Tibial artery (tissue), 4 donors: ENCODE measurements around the gene PRUNE1.
A peak's percentile ranks its signal among the peaks of the same experiment; 100 is the strongest.

Source experiments
- DNase-seq, 2 donors: peaks; one replicate each; pipeline ENCODE4 v3.0.0-alpha.2; 2019
- H3K27ac ChIP-seq, 2 donors: fragments of 200-600 bp; sonication (generic) in 1 of 2; 1 replicate in 1 of 2; 2 replicates in 1 of 2; pipeline ENCODE4 v1.5.1; 2018 to 2019; ENCODE audit warnings: mild to moderate bottlenecking in 1 of 2
- H3K27me3 ChIP-seq, 2 donors: fragments of 200-600 bp; sonication (generic) in 1 of 2; one replicate each; pipeline versions ENCODE4 v1.5.1 to v1.6.0; 2016 to 2019
- H3K36me3 ChIP-seq, 3 donors: fragments of 200-600 bp; sonication (generic) in 2 of 3; one replicate each; pipeline ENCODE4 v1.5.1; 2016 to 2019; ENCODE audit warnings: mild to moderate bottlenecking in 2 of 3
- H3K4me1 ChIP-seq, 4 donors: fragments of 200-600 bp; sonication (generic) in 2 of 4; 1 replicate in 3 of 4; 2 replicates in 1 of 4; pipeline ENCODE4 v1.5.1; 2016 to 2019
- H3K4me3 ChIP-seq, 2 donors: fragments of 200-600 bp; sonication (generic) in 1 of 2; 1 replicate in 1 of 2; 2 replicates in 1 of 2; pipeline ENCODE4 v1.5.1; 2018 to 2019; ENCODE audit warnings: mild to moderate bottlenecking in 2 of 2
- H3K9me3 ChIP-seq, 3 donors: fragments of 200-600 bp; sonication (generic) in 1 of 3; one replicate each; pipeline ENCODE4 v1.5.1; 2016 to 2019
- intact Hi-C: fragments of 100-400 bp; cut with DNase I; formaldehyde crosslinking; loops from one replicate; pipeline ENCODE4 v1.15.0; 2023; ENCODE audit warnings: low total_unique reads
- TF ChIP-seq, protein P1 (sequence below), 2 experiments: fragments of 200-600 bp in 1 of 2; fragments of 450-650 bp in 1 of 2; IDR thresholded peaks; one replicate each; pipeline ENCODE4 v1.5.1; 2017 to 2019; ENCODE audit warnings: antibody characterized with exemption in 2 of 2, mild to moderate bottlenecking in 1 of 2, moderate library complexity in 1 of 2

The PRUNE1 gene

DNA sequence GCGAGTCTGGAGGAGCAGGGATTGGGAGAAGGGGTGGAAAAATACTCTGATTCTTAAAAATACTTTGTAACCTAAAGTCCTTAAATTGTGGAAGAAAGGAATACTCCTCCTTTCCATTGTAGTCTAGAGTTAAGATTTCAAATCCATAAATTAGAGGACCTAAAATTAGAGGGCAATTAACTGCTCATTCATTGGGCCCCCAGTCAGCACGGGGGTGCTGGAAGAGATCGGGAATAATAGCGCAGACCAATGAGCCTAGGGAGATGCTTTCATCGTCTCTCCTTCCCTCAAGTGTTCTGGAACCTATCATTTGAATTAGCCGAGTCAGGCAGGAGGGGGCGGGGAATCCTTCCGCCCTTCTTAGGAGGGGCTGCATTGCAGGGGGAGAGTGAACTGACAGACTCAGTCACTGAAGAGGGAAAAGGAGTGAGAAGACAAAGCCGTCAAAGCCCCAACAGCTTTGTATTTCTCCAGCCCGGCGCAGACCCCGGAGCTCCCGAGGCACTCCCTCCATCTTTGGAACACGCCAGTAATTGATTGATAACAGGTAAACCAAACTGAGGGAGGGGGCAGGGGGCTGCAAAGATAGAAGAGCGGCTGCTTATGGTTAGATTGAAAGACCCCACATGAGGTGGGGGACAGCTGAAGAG is 51.9 kb downstream of the PRUNE1 start, which contains the start of gene MLLT11:
Gene MLLT11 (plus strand): TSS at position 391 of the 650 bp plus-strand sequence. CDS start 6,828 bp downstream, outside the sequence.
- H3K36me3 ChIP-seq: peaks cover 10 to 17% (median 11%) of the 10 kb centered on the region in 3 donors
- intact Hi-C loops: no loop called here
- TF ChIP-seq, protein P1, sequence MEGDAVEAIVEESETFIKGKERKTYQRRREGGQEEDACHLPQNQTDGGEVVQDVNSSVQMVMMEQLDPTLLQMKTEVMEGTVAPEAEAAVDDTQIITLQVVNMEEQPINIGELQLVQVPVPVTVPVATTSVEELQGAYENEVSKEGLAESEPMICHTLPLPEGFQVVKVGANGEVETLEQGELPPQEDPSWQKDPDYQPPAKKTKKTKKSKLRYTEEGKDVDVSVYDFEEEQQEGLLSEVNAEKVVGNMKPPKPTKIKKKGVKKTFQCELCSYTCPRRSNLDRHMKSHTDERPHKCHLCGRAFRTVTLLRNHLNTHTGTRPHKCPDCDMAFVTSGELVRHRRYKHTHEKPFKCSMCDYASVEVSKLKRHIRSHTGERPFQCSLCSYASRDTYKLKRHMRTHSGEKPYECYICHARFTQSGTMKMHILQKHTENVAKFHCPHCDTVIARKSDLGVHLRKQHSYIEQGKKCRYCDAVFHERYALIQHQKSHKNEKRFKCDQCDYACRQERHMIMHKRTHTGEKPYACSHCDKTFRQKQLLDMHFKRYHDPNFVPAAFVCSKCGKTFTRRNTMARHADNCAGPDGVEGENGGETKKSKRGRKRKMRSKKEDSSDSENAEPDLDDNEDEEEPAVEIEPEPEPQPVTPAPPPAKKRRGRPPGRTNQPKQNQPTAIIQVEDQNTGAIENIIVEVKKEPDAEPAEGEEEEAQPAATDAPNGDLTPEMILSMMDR (IDR thresholded peaks at IDR 0.05): no peak
- no peaks in the 10 kb centered on the region for H3K9me3 ChIP-seq
- peaks cover 0 to 43% (median 27%) of the 10 kb centered on the region in 4 donors for H3K4me1 ChIP-seq
- peak within 1 kb of the TSS; percentile 81 to 91 for H3K27ac ChIP-seq
- DNase-seq: peak in 1 of 2 donors; percentile 73
- no peaks in the 10 kb centered on the region for H3K27me3 ChIP-seq
- H3K4me3 ChIP-seq: peak within 1 kb of the TSS; percentile 75 to 91

- H3K36me3 ChIP-seq: peaks cover 3 to 10% (median 4%) of the 10 kb centered on the region in 3 donors
- H3K4me3 ChIP-seq: peak overlapping the region; percentile 75 to 91
- peak in 1 of 2 donors; percentile 31 for DNase-seq
- no peaks in the 10 kb centered on the region for H3K27me3 ChIP-seq
- no peaks in the 10 kb centered on the region for H3K9me3 ChIP-seq
- TF ChIP-seq, protein P1 (IDR thresholded peaks at IDR 0.05): no peak
- intact Hi-C loops: no loop called here
- H3K4me1 ChIP-seq: peaks cover 0 to 37% (median 25%) of the 10 kb centered on the region in 4 donors
- peak overlapping the region; percentile 81 to 91 for H3K27ac ChIP-seq
Measured at GRCh38 chr1:151060657-151061421, 52.6 kb downstream of the PRUNE1 start.

- Histone ChIP-seq H3K4me3 (no peak overlapping the region), H3K36me3 (peaks cover 0 to 3% (median 2%) of the 10 kb centered on the region in 3 donors), H3K27me3 (no peaks in the 10 kb centered on the region), H3K27ac (no peak overlapping the region), H3K9me3 (no peaks in the 10 kb centered on the region), H3K4me1 (peaks cover 0 to 28% (median 16%) of the 10 kb centered on the region in 4 donors)
- no peak for DNase-seq
- TF ChIP-seq, protein P1 (IDR thresholded peaks at IDR 0.05): no peak
- intact Hi-C loops: no loop called here
Measured at GRCh38 chr1:151061704-151062103, 53.5 kb downstream of the PRUNE1 start.

- intact Hi-C loops: no loop called here
- Histone ChIP-seq H3K27ac (no peak overlapping the region), H3K9me3 (no peaks in the 10 kb centered on the region), H3K4me1 (peaks cover 0 to 16% (median 5%) of the 10 kb centered on the region in 4 donors), H3K36me3 (no peaks in the 10 kb centered on the region), H3K27me3 (no peaks in the 10 kb centered on the region), H3K4me3 (no peak overlapping the region)
- DNase-seq: no peak
- TF ChIP-seq, protein P1 (IDR thresholded peaks at IDR 0.05): no peak
Measured at GRCh38 chr1:151062741-151063371, 54.6 kb downstream of the PRUNE1 start.

DNA sequence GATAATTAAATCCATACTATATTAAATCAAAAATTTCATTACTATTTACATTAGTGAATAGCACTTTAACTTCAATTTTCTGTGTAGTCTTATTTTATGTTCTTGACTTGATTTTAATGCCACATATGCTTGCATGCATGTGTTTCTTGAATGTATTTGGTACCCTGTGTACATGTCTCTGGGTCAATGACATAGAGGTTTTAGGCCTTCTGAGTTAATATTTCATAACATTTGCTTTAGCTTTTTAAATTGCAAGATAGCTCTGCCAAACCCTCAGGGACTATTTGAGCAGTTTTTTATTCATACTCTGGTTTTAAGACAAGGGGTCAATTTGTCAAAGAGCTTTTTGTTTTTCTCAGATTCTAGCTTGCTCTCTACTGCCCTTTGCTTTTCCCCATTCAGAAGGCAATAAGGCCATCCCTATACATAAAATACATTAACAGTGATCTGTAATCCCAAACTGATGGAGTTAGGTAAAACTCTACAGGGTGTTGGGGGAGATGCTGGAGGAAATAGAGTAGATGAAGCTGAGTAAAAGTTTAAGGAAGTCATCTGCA is 56.9 kb downstream of the PRUNE1 start:
- H3K4me1 ChIP-seq: peaks cover 0 to 15% (median 5%) of the 10 kb centered on the region in 4 donors
- intact Hi-C loops: no loop called here
- H3K9me3 ChIP-seq: no peaks in the 10 kb centered on the region
- no peak overlapping the region for H3K4me3 ChIP-seq
- H3K27me3 ChIP-seq: no peaks in the 10 kb centered on the region
- no peak for DNase-seq
- no peak overlapping the region for H3K27ac ChIP-seq
- TF ChIP-seq, protein P1 (IDR thresholded peaks at IDR 0.05): no peak
- no peaks in the 10 kb centered on the region for H3K36me3 ChIP-seq
